Astrocyte (in vitro differentiated cells and primary cell): Measurements from ENCODE around the gene HECA. TPM values are rescaled to one million over a fixed set of nuclear protein-coding genes. Genes with fewer than 3 reads are reported as not detected.
"Not testable (repeated sequence)": the region's sequence is repeated elsewhere in the genome, so short reads cannot be mapped to it uniquely, and the experiment has no call there.

Experiments used
- DNase-seq: peaks from one replicate; pipeline ENCODE4 v3.0.0-alpha.2; 2010; ENCODE audit warnings: low read depth
- FAIRE-seq: peaks from 2 replicates; lab custom pipeline; 2011; peaks lifted over from hg19 to GRCh38; lab: Jason Lieb, UNC
- H2AFZ ChIP-seq: 2 replicates; pipeline ENCODE4 v1.6.0; 2012; ENCODE audit warnings: low read depth, low read length, inconsistent platforms
- H3K27ac ChIP-seq: 2 replicates; pipeline ENCODE4 v1.5.1; 2011; ENCODE audit warnings: low read depth, low read length, inconsistent platforms
- H3K27me3 ChIP-seq: 2 replicates; pipeline ENCODE4 v1.6.0; 2011; ENCODE audit warnings: low read length, inconsistent platforms; ENCODE audit not compliant: insufficient read depth
- H3K36me3 ChIP-seq: 2 replicates; pipeline ENCODE4 v1.5.1; 2011; ENCODE audit warnings: low read length, inconsistent platforms; ENCODE audit not compliant: insufficient read depth
- H3K4me1 ChIP-seq: 2 replicates; pipeline ENCODE4 v1.5.1; 2011; ENCODE audit warnings: low read length, inconsistent platforms; ENCODE audit not compliant: insufficient read depth
- H3K4me2 ChIP-seq: 2 replicates; pipeline ENCODE4 v1.6.0; 2012; ENCODE audit warnings: low read length, inconsistent platforms
- H3K4me3 ChIP-seq: 2 replicates; pipeline ENCODE4 v1.5.1; 2011; ENCODE audit warnings: low read depth, mild to moderate bottlenecking, low read length, inconsistent platforms; ENCODE audit not compliant: insufficient read depth
- H3K79me2 ChIP-seq: 2 replicates; pipeline ENCODE4 v1.6.0; 2012; ENCODE audit warnings: mild to moderate bottlenecking, low read length, inconsistent platforms; ENCODE audit not compliant: insufficient read depth
- H3K9ac ChIP-seq: 2 replicates; pipeline ENCODE4 v1.6.0; 2012; ENCODE audit warnings: mild to moderate bottlenecking, low read length, inconsistent platforms
- H3K9me3 ChIP-seq: 2 replicates; pipeline ENCODE4 v1.5.1; 2012; ENCODE audit warnings: low read depth, mild to moderate bottlenecking, low read length, inconsistent platforms; ENCODE audit not compliant: insufficient read depth
- H4K20me1 ChIP-seq: 2 replicates; pipeline ENCODE4 v1.6.0; 2012; ENCODE audit warnings: low read length, inconsistent platforms; ENCODE audit not compliant: insufficient read depth
- H3K27ac Mint-ChIP-seq: one replicate; pipeline ENCODE4 v1.8.0; 2021; ENCODE audit warnings: mild to moderate bottlenecking, mixed read lengths; ENCODE audit not compliant: unreplicated experiment
- H3K27me3 Mint-ChIP-seq: one replicate; pipeline ENCODE4 v1.8.0; 2021; ENCODE audit warnings: low read depth, mixed read lengths; ENCODE audit not compliant: unreplicated experiment
- H3K36me3 Mint-ChIP-seq: one replicate; pipeline ENCODE4 v1.8.0; 2021; ENCODE audit warnings: low read depth, mixed read lengths; ENCODE audit not compliant: unreplicated experiment
- H3K4me1 Mint-ChIP-seq: one replicate; pipeline ENCODE4 v1.8.0; 2021; ENCODE audit warnings: low read depth, mixed read lengths; ENCODE audit not compliant: unreplicated experiment
- H3K4me3 Mint-ChIP-seq: one replicate; pipeline ENCODE4 v1.8.0; 2021; ENCODE audit warnings: mild to moderate bottlenecking, moderate library complexity, mixed read lengths; ENCODE audit not compliant: unreplicated experiment
- H3K9me3 Mint-ChIP-seq: one replicate; pipeline ENCODE4 v1.8.0; 2021; ENCODE audit warnings: mild to moderate bottlenecking, mixed read lengths; ENCODE audit not compliant: unreplicated experiment
- EZH2 ChIP-seq: IDR thresholded peaks from 2 replicates; pipeline ENCODE4 v1.6.1; 2012; ENCODE audit warnings: mild to moderate bottlenecking, low read length, inconsistent platforms; ENCODE audit not compliant: insufficient read depth
- total RNA-seq: library from RNA; stranded (reverse); gene quantifications from 2 replicates; pipeline ENCODE4 v1.2.1, GENCODE V29; 2021
- TF ChIP-seq, protein P1 (sequence below): IDR thresholded peaks from 2 replicates; pipeline ENCODE4 v1.5.1; 2011; ENCODE audit warnings: low read depth, mild to moderate bottlenecking, inconsistent platforms, low read length, moderate library complexity; ENCODE audit not compliant: insufficient read depth

HECA gene
- total RNA-seq, 1 donor from 2014 or later, result 11.1 TPM

- Histone ChIP-seq H3K27ac (no peak overlapping the region), H3K4me1 (no peaks in the 10 kb centered on the region), H3K36me3 (no peaks in the 10 kb centered on the region), H3K27me3 (no peaks in the 10 kb centered on the region), H4K20me1 (no peaks in the 10 kb centered on the region), H3K4me3 (no peak overlapping the region), H3K79me2 (no peaks in the 10 kb centered on the region), H3K4me2 (no peak overlapping the region), H3K9ac (no peak overlapping the region), H2AFZ (no peak overlapping the region), H3K9me3 (peaks cover 4% of the 10 kb centered on the region)
- H3K27me3 Mint-ChIP-seq, result no peaks in the 10 kb centered on the region
- peaks cover 28% of the 10 kb centered on the region for H3K9me3 Mint-ChIP-seq
- H3K27ac Mint-ChIP-seq, result no peak overlapping the region
- peaks cover 4% of the 10 kb centered on the region for H3K36me3 Mint-ChIP-seq
- no peak overlapping the region for H3K4me3 Mint-ChIP-seq
- FAIRE-seq (no peak), DNase-seq (no peak)
- TF ChIP-seq EZH2, result no peak
- TF ChIP-seq, protein P1, sequence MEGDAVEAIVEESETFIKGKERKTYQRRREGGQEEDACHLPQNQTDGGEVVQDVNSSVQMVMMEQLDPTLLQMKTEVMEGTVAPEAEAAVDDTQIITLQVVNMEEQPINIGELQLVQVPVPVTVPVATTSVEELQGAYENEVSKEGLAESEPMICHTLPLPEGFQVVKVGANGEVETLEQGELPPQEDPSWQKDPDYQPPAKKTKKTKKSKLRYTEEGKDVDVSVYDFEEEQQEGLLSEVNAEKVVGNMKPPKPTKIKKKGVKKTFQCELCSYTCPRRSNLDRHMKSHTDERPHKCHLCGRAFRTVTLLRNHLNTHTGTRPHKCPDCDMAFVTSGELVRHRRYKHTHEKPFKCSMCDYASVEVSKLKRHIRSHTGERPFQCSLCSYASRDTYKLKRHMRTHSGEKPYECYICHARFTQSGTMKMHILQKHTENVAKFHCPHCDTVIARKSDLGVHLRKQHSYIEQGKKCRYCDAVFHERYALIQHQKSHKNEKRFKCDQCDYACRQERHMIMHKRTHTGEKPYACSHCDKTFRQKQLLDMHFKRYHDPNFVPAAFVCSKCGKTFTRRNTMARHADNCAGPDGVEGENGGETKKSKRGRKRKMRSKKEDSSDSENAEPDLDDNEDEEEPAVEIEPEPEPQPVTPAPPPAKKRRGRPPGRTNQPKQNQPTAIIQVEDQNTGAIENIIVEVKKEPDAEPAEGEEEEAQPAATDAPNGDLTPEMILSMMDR, result no peak
- H3K4me1 Mint-ChIP-seq, result no peaks in the 10 kb centered on the region
Observed at GRCh38 chr6:139205843-139206242, 71.0 kb downstream of the HECA start.

DNA sequence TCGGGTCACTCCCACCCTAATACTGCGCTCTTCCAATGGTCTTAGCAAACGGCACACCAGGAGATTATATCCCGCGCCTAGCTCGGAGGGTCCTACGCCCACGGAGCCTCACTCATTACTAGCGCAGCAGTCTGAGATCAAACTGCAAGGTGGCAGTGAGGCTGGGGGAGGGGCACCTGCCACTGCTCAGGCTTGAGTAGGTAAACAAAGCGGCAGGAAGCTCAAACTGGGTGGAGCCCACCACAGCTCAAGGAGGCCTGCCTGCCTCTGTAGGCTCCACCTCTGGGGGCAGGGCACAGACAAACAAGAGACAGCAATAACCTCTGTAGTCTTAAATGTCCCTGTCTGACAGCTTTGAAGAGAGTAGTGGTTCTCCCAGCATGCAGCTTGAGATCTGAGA, 75.9 kb downstream of the HECA start:
- H3K79me2 ChIP-seq, DNase-seq, FAIRE-seq, H3K27ac Mint-ChIP-seq, H3K9ac ChIP-seq, H3K36me3 Mint-ChIP-seq, H4K20me1 ChIP-seq, H3K4me2 ChIP-seq, H3K36me3 ChIP-seq, H3K9me3 ChIP-seq, H2AFZ ChIP-seq, H3K27me3 Mint-ChIP-seq, H3K4me1 Mint-ChIP-seq, H3K4me3 Mint-ChIP-seq, H3K4me3 ChIP-seq, H3K27me3 ChIP-seq, H3K27ac ChIP-seq, H3K4me1 ChIP-seq: not testable (repeated sequence)
- peaks cover 38% of the 10 kb centered on the region for H3K9me3 Mint-ChIP-seq

DNA sequence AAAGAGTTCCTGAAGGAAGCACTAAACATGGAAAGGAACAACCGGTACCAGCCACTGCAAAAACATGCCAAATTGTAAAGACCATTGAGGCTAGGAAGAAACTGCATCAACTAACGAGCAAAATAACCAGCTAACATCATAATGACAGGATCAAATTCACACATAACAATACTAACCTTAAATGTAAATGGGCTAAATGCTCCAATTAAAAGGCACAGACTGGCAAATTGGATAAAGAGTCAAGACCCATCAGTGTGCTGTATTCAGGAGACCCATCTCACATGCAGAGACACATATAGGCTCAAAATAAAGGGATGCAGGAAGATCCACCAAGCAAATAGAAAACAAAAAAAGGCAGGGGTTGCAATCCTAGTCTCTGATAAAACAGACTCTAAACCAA, 77.6 kb downstream of the HECA start:
- H3K4me3 Mint-ChIP-seq, H3K9ac ChIP-seq, H3K36me3 ChIP-seq, H3K36me3 Mint-ChIP-seq, H3K27ac ChIP-seq, H4K20me1 ChIP-seq, H3K79me2 ChIP-seq, H3K9me3 ChIP-seq, H2AFZ ChIP-seq, DNase-seq, H3K4me2 ChIP-seq, H3K4me3 ChIP-seq, H3K4me1 ChIP-seq, H3K27ac Mint-ChIP-seq, H3K4me1 Mint-ChIP-seq, H3K27me3 Mint-ChIP-seq, H3K27me3 ChIP-seq, FAIRE-seq: not testable (repeated sequence)
- H3K9me3 Mint-ChIP-seq, result peaks cover 33% of the 10 kb centered on the region
